ENCODE data around the gene PRKCD.

Gene PRKCD

DNA sequence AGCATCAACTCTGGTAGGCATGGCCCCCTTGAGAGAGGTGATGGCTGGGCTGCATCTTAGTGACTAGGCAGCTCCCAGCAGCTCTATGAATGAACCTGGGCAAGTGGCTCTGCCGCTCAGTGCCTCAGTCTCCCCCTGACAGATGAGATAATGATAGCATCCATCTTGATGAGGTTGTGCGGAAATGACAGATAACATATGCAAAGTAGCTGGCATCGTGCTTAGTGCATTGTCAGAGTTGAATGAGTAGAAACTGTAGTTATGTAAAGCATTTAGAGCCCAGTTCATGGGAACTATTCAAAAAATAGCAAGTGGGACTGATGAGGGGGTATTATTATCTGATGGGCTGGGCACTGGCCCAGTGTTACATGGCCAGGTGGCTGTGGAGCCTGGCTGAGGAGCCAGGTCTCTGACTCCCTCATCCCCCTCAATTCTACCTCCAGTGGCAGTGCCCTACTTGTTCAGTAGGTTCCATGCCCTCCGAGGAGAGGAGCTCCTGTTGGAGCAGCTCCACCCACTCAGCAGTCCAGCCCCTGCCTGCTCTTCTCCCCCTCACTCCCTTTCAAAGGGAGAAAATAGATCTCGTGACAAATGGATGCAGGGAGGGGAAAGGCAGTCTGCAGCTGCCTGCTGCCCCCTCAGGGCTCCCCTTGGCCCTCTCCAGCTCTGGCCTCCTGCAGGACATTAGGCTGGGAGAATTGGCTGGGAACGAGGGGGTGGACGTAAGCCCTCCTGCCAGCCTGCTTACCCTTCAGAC lies 6.6 kb downstream of the PRKCD start:
- no peak overlapping the region for H3K4me3 ChIP-seq (ENCODE audit: low read length)
- TF ChIP-seq, protein P1, sequence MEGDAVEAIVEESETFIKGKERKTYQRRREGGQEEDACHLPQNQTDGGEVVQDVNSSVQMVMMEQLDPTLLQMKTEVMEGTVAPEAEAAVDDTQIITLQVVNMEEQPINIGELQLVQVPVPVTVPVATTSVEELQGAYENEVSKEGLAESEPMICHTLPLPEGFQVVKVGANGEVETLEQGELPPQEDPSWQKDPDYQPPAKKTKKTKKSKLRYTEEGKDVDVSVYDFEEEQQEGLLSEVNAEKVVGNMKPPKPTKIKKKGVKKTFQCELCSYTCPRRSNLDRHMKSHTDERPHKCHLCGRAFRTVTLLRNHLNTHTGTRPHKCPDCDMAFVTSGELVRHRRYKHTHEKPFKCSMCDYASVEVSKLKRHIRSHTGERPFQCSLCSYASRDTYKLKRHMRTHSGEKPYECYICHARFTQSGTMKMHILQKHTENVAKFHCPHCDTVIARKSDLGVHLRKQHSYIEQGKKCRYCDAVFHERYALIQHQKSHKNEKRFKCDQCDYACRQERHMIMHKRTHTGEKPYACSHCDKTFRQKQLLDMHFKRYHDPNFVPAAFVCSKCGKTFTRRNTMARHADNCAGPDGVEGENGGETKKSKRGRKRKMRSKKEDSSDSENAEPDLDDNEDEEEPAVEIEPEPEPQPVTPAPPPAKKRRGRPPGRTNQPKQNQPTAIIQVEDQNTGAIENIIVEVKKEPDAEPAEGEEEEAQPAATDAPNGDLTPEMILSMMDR (IDR thresholded peaks at IDR 0.05; ENCODE audit: insufficient read depth, low read depth, low read length, missing control alignments), result no peak

DNA sequence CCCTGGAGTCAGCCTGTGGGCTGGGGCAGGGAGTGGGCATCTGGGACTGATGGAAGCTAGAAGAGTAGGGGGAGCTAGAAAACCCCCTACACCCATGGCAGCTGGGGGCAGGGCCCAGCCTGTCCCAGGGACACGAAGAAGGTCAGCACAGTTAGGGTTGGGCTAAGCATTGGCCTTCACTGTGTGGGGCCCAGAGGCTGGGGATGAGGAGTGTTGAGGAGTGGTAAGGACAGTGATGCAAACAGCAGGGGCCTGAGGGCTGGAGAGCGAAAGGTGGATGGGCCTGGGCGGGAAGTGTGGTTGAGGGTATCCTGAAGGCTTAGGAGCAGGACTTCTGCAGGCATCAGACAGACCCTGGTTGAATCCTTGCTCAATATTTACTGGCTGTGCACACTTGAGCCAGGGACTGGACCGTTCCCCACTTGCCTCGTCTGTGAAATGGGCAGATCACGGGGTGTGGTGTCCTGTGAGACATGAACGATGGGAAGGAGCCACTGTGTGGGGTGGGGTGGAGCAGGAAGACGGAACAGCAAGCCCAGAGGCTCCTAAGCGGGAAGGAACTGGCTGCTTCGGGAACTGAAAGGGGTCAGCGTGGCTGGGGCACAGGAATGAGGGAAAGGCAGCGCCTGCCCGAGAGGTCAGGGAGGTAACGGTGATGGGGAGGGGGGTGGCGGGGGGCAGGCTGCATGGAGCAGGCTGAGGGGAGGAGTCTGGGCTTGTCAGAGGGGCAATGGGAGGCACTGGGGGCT lies 7.3 kb downstream of the PRKCD start:
- DNase-seq (ENCODE audit: low read depth), result no peak
- H3K4me3 ChIP-seq (ENCODE audit: low read length), result no peak overlapping the region
- TF ChIP-seq, protein P1 (IDR thresholded peaks at IDR 0.05; ENCODE audit: insufficient read depth, low read depth, low read length, missing control alignments), result no peak

More for the DNA sequence above, 6.6 kb downstream of the PRKCD start:
- no peak for DNase-seq (ENCODE audit: low read depth)

DNA sequence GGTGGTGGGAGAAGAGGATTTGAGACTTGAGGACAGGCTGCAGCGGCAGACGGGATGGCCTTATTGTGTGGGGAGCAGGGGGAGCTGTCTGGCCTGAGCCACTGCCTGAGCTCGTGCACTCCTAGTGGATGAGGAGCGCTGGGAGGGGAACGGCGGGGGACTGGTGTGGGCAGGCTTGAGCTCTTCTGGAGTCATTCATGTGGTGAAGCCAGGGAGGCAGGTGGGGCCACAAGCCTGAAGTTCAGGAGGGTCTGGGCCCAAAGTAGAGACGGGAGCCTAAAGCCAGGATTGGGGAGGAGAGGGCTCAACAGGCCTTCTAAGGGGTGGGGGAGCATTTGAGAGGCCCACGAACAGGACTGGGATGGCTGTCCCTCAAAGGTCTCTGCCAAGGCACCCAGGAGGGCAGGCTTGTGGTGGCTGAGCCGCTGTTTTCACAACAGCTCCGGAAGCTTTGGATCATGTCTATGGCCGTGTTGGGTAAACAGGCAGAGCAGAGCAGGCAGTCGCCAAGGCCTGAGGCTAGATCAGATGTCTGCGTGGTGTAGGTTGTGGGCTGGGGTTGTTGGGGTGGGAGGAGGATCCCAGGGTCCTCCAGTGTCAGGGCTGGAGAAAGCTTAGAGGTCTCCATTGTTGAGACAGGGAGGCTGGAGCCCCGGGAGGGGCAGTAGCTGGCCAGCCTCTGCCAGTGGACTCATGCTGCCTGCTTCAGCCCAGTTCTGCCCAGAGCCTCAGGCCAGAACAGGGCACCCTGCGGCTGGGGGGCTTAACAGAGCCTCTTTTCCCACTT lies 8.2 kb downstream of the PRKCD start:
- peak; percentile 42 for DNase-seq (ENCODE audit: low read depth)
- no peak overlapping the region for H3K4me3 ChIP-seq (ENCODE audit: low read length)
- TF ChIP-seq, protein P1 (IDR thresholded peaks at IDR 0.05; ENCODE audit: insufficient read depth, low read depth, low read length, missing control alignments), result no peak

DNA sequence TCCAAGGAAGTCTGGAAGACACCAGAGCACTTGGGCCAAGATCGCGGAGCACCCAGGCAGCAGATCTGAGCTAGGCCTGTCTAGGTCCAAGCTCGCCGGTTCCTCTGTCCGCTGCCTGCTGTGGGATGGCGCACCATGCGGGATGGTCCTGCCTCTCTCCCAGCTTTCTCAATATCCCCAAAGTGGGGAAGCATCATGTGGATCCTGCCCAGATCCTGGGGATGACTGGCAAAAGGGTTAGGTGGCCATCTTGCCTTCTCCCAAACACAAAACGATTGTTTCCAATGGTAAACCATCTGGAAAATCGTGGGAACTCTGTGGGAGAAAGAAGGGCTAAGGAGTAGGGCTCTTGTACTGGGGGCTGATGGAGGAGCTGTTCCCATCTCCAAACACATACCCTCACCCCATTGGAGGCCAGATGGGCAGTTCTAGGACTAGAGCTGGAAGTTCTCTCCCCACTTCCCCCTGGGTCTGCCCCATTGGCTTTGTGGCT lies 8.9 kb downstream of the PRKCD start:
- TF ChIP-seq, protein P1 (IDR thresholded peaks at IDR 0.05; ENCODE audit: insufficient read depth, low read depth, low read length, missing control alignments), result no peak
- H3K4me3 ChIP-seq (ENCODE audit: low read length), result no peak overlapping the region
- no peak for DNase-seq (ENCODE audit: low read depth)

DNA sequence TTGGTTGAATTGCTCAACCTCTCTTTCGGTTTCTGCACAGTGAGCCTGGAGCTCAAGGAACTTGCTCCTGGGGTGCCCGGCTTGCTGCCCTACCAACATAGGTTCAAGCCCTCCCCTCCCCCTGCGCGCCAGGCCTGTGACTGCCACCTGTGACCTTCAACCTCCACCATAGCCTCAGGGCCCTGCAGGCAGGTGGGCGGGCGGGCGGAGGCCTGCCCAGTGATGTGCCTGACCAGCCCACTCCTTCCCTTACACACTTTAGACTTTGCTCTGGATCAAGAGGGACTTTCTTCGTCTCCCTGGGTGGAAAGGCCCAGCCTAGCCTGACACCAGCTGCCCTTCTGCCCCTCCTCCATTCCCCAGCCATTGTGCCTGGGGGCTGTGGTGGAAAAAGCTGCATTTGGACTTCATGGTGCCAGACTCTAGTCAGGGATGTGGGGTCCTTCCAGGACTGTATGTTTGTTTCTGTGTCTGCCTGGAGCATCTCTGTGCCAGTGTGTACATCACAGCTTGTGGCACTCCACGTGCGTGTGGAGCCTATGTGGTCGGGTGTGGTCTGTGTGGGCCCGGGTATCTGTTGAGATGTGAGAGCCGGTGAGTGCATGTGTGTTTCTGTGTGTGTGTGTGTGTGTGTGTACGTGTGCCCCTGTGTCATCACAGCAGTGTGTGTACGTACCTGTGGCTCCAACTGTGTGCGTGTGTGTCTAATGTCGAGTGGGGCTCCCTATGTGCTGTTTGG lies 9.5 kb downstream of the PRKCD start:
- H3K4me3 ChIP-seq (ENCODE audit: low read length), result no peak overlapping the region
- no peak for DNase-seq (ENCODE audit: low read depth)
- TF ChIP-seq, protein P1 (IDR thresholded peaks at IDR 0.05; ENCODE audit: insufficient read depth, low read depth, low read length, missing control alignments), result no peak

DNA sequence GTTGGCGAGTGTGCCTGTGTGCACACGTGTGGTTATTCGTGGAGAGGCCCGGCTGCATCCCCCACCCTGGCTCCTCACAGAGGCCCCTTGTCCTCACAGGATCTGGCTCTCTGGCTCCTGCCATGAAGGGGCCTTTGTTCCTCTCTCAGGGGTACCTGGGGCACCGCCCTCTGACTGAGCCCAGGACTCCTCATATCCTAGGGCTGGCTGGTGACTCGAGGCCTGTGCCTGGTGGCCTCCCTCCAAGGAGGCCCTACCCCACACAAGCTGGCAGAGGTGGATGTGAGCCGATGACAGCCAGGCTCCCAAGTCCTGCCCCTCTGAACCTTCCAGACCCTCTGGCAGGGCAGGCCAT lies 10.0 kb downstream of the PRKCD start:
- H3K4me3 ChIP-seq (ENCODE audit: low read length), result no peak overlapping the region
- DNase-seq (ENCODE audit: low read depth), result no peak
- TF ChIP-seq, protein P1 (IDR thresholded peaks at IDR 0.05; ENCODE audit: insufficient read depth, low read depth, low read length, missing control alignments), result no peak

All from epithelial cell of esophagus (primary cell).